G401.6 (cell line): ENCODE results near the gene CACNA2D4.

Source experiments
- FAIRE-seq: peaks from 2 replicates; lab custom pipeline; 2012; peaks lifted over from hg19 to GRCh38; lab: Jason Lieb, UNC

The CACNA2D4 gene

GRCh38 chr12:1917172-1918070 is 1.0 kb downstream of the CACNA2D4 start:
- FAIRE-seq, result no peak

GRCh38 chr12:1916371-1917171 is 1.9 kb downstream of the CACNA2D4 start:
- FAIRE-seq, result no peak

- FAIRE-seq, result no peak
These were observed 3.1 kb downstream of the CACNA2D4 start for GRCh38 chr12:1915082-1915968.

GRCh38 chr12:1914114-1914911 is 4.1 kb downstream of the CACNA2D4 start:
- no peak for FAIRE-seq

- no peak for FAIRE-seq
These were observed 4.9 kb downstream of the CACNA2D4 start for GRCh38 chr12:1913377-1914113.

- FAIRE-seq, result no peak
These were observed 5.7 kb downstream of the CACNA2D4 start for GRCh38 chr12:1912580-1913376.

- FAIRE-seq, result no peak
These were observed 6.6 kb downstream of the CACNA2D4 start for GRCh38 chr12:1911598-1912575.

GRCh38 chr12:1910468-1910867 is 8.0 kb downstream of the CACNA2D4 start:
- no peak for FAIRE-seq

GRCh38 chr12:1908758-1909157 is 9.7 kb downstream of the CACNA2D4 start:
- no peak for FAIRE-seq

- no peak for FAIRE-seq
These were observed 10.5 kb downstream of the CACNA2D4 start for GRCh38 chr12:1907652-1908611.

GRCh38 chr12:1906579-1906978 is 11.9 kb downstream of the CACNA2D4 start:
- no peak for FAIRE-seq

GRCh38 chr12:1904875-1905274 is 13.6 kb downstream of the CACNA2D4 start:
- FAIRE-seq, result no peak

- no peak for FAIRE-seq
These were observed 21.5 kb downstream of the CACNA2D4 start for GRCh38 chr12:1896964-1897363.

GRCh38 chr12:1890810-1891209 is 27.6 kb downstream of the CACNA2D4 start:
- FAIRE-seq, result no peak

- FAIRE-seq, result no peak
These were observed 28.2 kb downstream of the CACNA2D4 start for GRCh38 chr12:1890119-1890703.

GRCh38 chr12:1888923-1889322 is 29.5 kb downstream of the CACNA2D4 start:
- FAIRE-seq, result no peak

- no peak for FAIRE-seq
These were observed 31.9 kb downstream of the CACNA2D4 start for GRCh38 chr12:1886396-1887008.
